ENCODE data around the gene CTSL. TPM values are rescaled to one million over a fixed set of nuclear protein-coding genes. Genes with fewer than 3 reads are reported as not detected.

CTSL gene
- total and polyA plus RNA-seq, 2 experiments from 2014 or later: 34.5 to 35.3 TPM

DNA sequence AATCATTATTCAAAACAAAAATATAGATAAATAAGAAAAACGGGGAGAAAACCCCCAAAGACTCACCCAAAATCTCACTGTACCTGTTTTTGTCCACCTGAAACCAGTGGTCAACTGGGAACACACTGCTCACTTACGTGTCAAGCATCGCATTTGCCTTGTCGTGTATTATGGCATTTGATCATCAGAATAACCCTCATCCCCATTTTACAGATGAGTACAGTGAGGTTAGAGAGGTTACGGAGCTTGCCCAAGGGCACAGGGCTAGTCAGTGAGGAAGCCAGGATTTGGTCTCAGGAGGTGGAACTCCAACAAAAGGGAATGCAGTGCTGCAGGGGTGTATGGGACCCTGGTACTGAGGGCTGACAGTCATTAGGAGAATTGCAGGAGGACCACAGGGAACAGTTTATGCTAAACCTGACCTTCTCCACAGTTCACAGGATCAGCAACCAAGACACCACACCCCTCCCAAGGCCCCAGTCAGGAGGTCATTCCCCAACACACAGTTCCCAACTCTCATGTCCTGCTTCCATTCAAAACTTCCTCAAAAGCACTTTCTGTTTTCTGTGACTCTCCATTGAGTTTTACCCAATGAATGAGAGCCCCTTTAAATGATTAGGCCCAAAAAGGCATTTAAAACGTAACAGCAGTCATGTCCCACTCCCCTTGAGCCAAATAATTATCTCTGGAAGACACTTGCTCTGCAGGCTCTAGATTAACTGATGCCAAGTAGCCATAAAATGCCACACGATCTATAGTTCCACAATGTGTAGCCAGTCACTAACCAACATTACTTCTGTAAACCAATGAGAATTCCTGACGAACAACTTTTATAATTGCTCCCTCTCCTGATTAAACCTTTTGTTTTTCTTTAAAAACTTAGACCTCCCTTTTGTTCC is 50.8 kb downstream of the CTSL start:
- Mint-ChIP-seq H3K4me1 (no peaks in the 10 kb centered on the region), H3K27me3 (ENCODE audit: insufficient read depth, low read depth, poor library complexity) (peaks cover 2% of the 10 kb centered on the region), H3K27ac (no peak overlapping the region), H3K9me3 (peaks cover 16% of the 10 kb centered on the region), H3K4me3 (no peak overlapping the region), H3K36me3 (ENCODE audit: low read depth) (peaks cover 8% of the 10 kb centered on the region)
- no peaks in the 10 kb centered on the region for H3K79me2 ChIP-seq (replicated peaks; ENCODE audit: insufficient read depth)
- H4K20me1 ChIP-seq (replicated peaks; ENCODE audit: insufficient read depth): no peaks in the 10 kb centered on the region
- ATAC-seq (no peak), DNase-seq (ENCODE audit: low spot score) (no peak)
- no peak for TF ChIP-seq EZH2 (IDR thresholded peaks at IDR 0.05; ENCODE audit: low read depth, unreplicated experiment)
- TF ChIP-seq EZH2phosphoT487 (IDR thresholded peaks at IDR 0.05; ENCODE audit: unreplicated experiment): no peak
- TF ChIP-seq ETS1 (IDR thresholded peaks at IDR 0.05): no peak
- no peak for TF ChIP-seq POLR2AphosphoS5 (IDR thresholded peaks at IDR 0.05; ENCODE audit: low read depth)
- no peak for TF ChIP-seq STAT1 (IDR thresholded peaks at IDR 0.05; ENCODE audit: unreplicated experiment)
- TF ChIP-seq, protein P1, sequence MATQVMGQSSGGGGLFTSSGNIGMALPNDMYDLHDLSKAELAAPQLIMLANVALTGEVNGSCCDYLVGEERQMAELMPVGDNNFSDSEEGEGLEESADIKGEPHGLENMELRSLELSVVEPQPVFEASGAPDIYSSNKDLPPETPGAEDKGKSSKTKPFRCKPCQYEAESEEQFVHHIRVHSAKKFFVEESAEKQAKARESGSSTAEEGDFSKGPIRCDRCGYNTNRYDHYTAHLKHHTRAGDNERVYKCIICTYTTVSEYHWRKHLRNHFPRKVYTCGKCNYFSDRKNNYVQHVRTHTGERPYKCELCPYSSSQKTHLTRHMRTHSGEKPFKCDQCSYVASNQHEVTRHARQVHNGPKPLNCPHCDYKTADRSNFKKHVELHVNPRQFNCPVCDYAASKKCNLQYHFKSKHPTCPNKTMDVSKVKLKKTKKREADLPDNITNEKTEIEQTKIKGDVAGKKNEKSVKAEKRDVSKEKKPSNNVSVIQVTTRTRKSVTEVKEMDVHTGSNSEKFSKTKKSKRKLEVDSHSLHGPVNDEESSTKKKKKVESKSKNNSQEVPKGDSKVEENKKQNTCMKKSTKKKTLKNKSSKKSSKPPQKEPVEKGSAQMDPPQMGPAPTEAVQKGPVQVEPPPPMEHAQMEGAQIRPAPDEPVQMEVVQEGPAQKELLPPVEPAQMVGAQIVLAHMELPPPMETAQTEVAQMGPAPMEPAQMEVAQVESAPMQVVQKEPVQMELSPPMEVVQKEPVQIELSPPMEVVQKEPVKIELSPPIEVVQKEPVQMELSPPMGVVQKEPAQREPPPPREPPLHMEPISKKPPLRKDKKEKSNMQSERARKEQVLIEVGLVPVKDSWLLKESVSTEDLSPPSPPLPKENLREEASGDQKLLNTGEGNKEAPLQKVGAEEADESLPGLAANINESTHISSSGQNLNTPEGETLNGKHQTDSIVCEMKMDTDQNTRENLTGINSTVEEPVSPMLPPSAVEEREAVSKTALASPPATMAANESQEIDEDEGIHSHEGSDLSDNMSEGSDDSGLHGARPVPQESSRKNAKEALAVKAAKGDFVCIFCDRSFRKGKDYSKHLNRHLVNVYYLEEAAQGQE (IDR thresholded peaks at IDR 0.05; ENCODE audit: unreplicated experiment): no peak
- no peak for TF ChIP-seq JUNB (IDR thresholded peaks at IDR 0.05; ENCODE audit: unreplicated experiment)
- TF ChIP-seq ZNF114 (CRISPR knock-in tag; IDR thresholded peaks at IDR 0.05): no peak
- no peak for TF ChIP-seq NANOG (IDR thresholded peaks at IDR 0.05; ENCODE audit: borderline replicate concordance)
- TF ChIP-seq CREB1 (CRISPR knock-in tag; IDR thresholded peaks at IDR 0.05; ENCODE audit: low read depth): no peak
- TF ChIP-seq ZNF462 (CRISPR knock-in tag; IDR thresholded peaks at IDR 0.05): no peak
- TF ChIP-seq CTCF (conservative IDR thresholded peaks at IDR 0.05; ENCODE audit: low read depth in 2 of 2): no peak
- TF ChIP-seq ZNF331 (CRISPR knock-in tag; IDR thresholded peaks at IDR 0.05; ENCODE audit: low read depth): no peak
- no peak overlapping the region for H3K27ac ChIP-seq (ENCODE audit: low read depth)
- H3K4me1 ChIP-seq (ENCODE audit: insufficient read depth): peaks cover 5% of the 10 kb centered on the region; the same call in 1 of the 2 replicates
- no peaks in the 10 kb centered on the region for H3F3A ChIP-seq (replicated peaks; ENCODE audit: low read depth)
- no peaks in the 10 kb centered on the region for H3K27me3 ChIP-seq (ENCODE audit: insufficient read depth)
- H3K4me2 ChIP-seq: no peak overlapping the region
- H2AFZ ChIP-seq: no peak overlapping the region
- peaks cover 3% of the 10 kb centered on the region for H3K9me2 ChIP-seq (ENCODE audit: insufficient read depth)
- H3K4me3 ChIP-seq: no peak overlapping the region
- H3K36me3 ChIP-seq (ENCODE audit: insufficient read depth): peaks cover 5% of the 10 kb centered on the region; the same call in 1 of the 2 replicates
